Ammon's horn (tissue), 1 donor: ENCODE measurements around the gene P3H3.

Source experiments
- DNase-seq: peaks from one replicate; pipeline ENCODE4 v3.0.0-alpha.2; 2016; ENCODE audit warnings: low spot score

Gene P3H3

DNA sequence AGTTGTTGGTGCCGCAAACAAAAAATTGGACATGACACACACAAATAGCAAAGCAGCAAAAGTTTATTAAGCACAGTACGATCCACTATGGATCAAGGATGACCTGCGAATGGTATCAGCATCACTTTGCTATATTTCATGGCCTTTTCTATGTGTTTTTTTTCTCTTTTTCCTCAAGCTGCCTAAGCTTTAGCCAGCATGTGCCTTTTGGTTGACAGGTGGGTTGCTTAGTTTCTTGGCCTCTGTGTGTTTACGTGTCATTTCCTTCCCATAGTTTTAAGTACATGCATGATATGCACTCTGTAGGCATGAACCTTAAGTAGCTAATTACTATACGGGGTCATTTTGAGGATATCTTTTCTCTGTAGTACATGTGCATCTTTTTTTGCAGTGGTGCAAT lies 29.1 kb upstream of the P3H3 start:
- no peak for DNase-seq

DNA sequence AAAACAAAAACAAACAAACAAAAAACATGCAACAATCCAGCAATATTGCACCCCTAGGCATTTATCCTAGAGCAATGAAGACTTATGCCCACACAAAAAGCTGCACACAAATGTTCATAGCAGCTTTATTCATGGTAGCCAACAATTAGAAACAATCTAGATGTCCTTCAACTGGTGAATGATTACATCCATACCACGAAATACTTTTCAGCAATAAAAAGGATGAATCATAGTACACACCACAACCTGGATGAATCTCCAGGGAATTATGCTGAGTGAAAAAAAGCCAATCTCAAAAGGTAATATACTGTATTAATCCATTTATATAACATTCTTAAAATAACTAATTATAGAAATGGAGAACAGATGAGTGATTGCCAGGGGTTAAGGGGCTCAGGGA lies 21.0 kb upstream of the P3H3 start:
- DNase-seq = no peak

DNA sequence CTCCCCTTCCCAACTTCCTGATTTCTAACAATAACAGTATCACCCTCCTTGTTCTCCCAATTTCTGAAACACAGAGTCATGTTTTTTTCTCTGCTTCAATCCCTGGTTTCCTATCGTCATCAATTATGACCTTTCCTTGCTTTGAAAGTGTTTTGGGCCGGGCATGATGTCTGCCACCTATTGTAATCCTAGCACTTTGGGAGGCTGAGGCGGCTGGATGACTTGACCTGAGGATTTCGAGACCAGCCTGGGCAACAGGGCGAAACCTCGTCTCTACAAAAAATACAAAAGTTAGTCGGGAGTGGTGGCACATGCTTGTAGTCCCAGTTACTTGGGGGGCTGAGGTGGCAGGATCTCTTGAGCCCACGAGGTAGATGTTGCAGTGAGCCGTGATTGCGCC lies 19.2 kb upstream of the P3H3 start:
- no peak for DNase-seq

DNA sequence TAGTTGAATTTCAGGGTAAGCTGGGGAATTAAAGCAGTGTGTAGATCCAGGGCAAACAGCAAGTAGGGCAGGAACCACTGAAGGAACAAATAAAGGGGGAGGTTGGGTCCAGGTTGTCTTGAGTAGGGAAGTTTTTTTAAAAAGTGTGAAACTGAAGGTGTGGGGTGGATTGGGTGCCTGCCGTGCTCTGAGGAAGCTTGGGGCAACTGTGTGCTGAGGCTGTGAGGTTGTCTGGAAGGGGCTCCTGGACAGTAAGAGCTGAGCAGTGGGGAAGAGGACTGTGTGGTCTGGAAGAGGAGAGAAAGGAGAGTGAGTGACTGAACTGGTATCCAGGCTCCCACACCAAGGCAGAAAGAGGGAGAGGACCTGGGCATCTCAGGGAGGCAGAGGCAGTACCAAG lies 17.4 kb upstream of the P3H3 start:
- DNase-seq = no peak

DNA sequence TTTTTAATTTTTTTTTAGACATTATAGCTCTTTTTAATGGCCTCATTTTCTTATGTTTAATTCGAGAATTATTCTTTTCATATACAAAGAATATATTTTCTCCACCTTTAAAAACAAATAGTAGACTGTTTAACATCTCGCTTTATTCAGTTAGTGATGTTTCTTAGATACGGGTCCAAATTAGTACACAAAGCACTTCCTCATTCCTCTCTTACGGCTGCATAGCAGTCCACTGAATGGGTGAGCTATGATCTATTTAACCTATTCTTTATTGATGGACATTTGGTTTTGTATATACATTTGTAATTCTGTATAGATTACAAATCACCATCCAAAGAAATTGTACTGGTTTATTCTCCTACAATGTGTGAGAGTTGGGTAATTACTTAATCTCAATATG lies 14.8 kb upstream of the P3H3 start:
- DNase-seq = no peak

DNA sequence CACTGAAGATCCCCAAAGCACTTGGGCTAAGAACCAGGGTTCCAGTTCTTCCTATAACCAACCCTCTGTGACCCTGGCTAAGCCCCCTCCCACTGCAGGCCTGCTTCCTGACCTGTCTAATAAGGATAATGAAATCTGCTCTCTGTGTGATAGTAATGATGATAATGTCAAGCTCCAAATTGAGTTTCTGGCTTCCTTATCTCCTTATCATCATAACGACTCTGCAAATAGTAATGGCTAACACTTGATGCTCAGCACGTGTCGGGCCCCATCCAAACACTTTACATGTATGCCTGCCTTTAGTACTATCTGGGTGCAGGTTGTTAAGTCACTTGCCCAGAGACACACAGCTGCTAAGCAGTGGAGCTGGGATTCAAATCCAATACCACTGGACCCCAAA lies 11.6 kb upstream of the P3H3 start:
- DNase-seq = no peak

DNA sequence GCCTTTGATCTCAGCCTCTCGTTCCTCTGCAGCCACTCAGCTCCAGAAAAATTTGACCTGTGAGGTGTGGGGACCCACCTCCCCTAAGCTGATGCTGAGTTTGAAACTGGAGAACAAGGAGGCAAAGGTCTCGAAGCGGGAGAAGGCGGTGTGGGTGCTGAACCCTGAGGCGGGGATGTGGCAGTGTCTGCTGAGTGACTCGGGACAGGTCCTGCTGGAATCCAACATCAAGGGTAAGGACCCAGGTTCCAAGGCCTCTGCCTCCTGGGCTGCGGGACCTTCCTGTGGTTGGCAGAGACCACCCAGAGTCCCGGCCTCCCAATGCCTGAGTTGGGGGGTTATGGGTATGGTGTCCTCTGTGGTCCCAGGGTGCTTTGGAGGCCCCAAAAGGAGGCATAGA lies 11.1 kb upstream of the P3H3 start:
- DNase-seq = no peak

DNA sequence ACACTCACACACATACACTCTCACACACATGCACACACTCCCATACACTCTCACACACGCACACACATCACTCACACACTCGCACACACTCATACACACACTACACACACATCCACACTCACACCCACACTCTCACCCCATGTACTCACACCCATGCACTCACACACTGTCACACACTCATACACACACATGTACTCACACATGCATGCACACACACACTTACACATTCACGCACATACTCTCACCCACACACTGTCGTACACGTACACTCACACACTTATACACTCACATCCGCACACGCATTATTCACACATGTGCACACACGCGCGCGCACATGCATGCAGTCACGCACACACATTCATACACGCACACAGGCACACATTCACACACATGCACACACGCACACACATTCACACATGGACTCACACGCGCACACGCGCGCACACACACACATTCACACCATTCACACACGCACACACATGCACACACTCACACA lies 10.5 kb upstream of the P3H3 start:
- DNase-seq = no peak

DNA sequence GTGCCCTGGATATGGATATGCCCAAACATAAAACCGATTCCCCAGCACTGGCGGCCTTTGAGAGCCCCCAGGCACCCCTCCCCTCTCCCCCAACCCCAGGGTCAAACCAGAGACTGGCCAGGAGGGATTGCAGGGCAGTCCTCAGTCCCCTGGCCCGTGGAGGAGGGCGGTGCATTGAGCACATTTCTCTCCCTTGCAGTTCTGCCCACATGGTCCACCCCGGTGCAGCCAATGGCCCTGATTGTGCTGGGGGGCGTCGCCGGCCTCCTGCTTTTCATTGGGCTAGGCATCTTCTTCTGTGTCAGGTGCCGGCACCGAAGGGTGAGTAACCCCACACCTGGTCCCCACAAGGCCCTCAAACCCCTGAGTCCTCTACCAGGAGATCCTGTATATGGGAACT lies 10.0 kb upstream of the P3H3 start:
- DNase-seq = no peak

DNA sequence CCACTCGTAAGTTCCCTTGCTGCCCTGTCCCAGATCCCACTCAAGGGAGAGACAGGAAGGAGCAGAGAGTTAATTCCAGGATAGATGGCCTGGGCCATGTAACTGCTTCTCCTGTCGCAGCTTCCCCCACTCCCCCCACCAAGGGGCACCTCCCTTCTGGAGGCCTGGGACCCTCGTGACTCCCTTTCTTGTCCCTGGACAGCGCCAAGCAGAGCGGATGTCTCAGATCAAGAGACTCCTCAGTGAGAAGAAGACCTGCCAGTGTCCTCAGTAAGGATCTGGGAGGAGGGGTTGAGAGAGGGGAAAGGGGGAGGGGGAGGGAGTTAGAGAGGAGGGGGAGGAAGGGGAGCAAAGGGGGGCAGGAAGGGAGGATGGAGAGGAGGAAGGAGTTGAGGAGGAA lies 9.6 kb upstream of the P3H3 start:
- DNase-seq = no peak

DNA sequence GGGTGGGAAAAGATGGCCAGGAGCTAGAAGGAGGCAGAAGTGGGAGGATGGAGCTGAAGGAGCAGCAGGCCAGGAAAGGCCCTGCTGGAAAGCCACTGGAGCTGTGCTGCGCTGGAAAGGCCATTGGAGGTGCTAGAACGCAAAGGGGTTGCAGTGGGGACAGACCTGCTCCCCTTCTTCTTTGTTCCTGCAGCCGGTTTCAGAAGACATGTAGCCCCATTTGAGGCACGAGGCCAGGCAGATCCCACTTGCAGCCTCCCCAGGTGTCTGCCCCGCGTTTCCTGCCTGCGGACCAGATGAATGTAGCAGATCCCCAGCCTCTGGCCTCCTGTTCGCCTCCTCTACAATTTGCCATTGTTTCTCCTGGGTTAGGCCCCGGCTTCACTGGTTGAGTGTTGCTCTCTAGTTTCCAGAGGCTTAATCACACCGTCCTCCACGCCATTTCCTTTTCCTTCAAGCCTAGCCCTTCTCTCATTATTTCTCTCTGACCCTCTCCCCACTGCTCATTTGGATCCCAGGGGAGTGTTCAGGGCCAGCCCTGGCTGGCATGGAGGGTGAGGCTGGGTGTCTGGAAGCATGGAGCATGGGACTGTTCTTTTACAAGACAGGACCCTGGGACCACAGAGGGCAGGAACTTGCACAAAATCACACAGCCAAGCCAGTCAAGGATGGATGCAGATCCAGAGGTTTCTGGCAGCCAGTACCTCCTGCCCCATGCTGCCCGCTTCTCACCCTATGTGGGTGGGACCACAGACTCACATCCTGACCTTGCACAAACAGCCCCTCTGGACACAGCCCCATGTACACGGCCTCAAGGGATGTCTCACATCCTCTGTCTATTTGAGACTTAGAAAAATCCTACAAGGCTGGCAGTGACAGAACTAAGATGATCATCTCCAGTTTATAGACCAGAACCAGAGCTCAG lies 8.8 kb upstream of the P3H3 start:
- DNase-seq = no peak

DNA sequence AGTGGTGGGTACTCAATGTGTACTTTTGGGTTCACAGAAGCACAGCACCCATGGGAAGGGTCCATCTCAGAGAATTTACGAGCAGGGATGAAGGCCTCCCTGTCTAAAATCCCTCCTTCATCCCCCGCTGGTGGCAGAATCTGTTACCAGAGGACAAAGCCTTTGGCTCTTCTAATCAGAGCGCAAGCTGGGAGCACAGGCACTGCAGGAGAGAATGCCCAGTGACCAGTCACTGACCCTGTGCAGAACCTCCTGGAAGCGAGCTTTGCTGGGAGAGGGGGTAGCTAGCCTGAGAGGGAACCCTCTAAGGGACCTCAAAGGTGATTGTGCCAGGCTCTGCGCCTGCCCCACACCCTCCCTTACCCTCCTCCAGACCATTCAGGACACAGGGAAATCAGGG lies 8.0 kb upstream of the P3H3 start:
- DNase-seq = no peak

DNA sequence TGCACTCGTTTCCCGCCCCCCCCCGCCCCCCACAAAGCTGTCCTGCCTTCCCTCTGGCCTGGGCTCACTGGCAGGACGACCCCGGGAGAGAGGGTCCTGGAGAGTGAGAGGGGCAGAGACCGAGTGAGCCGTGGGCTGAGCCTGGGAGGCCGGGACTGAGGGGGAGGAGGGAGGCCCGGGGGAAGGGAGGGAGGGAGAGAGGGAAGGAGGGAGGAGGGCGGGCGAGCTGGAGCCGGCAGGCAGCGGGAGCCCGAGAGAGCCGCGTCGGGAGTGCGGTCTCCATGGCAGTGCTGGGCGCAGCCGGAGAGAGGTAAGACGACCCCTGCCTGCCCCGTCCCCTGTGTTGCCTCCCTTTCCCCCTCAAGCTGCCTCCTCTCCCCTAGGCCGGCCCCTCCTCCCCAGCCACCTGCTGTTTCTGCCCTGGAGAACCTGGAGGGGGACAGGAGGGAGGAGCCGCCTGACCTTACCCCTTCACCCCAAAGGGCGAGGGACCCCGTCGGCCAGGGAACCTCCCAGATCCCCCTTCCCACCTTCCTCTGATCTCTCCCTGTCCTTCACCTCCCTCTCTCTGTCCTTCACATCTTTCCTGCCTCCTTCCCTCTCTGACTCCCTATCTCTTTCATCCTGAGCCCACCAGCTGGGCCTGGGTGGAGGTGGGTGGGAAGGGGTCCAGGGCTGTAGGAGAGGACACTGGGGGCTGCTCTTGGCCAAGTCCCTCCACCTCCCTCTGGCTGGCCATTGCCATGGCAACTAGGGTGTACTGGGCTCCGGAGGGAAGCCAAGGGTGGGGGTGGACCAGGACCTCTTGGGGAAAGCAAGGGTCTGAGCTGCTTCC lies 6.4 kb upstream of the P3H3 start, which contains the start of gene GPR162:
GPR162 (plus strand) TSS at position 231 of the 835 bp plus-strand sequence. CDS start 2,078 bp downstream, outside the sequence.
- peak; percentile 79 for DNase-seq

DNA sequence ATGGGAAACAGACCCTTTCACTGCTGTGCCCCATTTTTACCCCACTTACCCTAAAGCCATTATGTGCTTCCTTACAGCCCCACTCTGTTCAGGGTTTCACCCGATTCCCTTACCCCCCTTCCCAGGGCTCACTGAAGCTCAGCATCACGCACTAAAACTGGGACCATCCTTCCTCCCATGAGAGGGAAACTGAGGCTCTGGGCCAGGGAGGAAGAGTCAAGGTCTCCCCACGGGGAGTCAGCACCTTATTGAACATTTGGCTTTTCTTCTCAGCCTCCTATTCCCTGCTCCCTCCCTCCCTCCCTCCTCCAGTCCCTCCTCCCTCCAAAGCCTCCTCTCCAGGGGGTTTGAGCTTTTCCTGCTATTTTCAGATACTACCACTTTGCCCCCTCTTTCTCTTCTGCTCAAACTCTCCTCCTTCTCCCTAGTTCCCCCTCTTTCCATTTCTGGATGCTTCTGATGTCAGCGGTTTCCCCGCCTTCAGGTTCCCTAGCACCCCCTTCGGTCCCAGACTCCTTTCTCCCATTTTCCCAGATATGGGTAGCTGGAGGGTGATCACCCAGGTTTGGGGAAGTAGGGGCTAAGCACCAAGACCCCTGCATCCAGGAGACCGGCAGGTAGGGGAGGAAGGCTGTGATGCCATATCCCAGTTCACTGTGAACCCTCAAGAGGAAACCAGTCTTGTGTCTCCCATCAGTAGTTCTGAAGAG lies 5.6 kb upstream of the P3H3 start:
- no peak for DNase-seq

DNA sequence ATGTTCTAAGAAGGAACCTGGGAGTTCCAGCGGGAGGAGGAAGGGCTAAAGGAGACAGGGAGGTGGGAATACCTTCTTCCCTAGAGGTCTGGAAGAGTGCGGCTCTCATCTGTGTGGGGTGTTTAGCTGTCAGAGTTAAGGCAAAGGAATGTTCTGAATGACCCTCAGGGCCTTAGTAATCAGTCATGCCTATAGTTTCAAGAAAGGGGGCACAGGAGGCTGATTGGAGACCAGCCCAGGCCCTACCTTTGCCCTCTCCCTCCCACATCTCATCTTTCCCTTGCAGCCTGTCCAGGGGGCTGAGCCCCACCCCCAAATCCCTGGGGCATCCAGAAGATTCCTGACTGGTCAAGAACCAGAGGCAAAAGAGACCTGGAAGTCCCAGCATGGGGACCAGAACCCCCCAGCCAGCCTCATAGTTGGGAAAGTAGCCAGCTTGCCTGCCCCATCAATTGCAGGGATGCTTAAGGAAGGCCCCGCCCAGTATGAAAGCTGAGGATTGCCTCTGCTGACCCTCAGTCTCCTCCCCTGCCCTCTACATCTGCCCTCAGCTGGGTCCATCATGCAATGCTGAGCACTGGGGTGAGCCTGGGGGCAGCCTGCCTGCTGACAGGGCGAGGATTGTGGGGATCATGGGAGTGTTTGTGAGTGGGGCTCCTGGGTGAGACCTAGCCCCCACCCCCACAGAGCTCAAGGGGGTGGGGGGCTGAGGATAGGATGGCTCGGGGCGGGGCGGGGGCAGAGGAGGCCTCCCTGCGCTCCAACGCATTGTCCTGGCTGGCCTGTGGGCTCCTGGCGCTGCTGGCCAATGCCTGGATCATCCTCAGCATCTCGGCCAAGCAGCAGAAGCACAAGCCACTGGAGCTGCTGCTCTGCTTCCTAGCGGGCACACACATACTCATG lies 4.8 kb upstream of the P3H3 start:
- peak; percentile 1 for DNase-seq

DNA sequence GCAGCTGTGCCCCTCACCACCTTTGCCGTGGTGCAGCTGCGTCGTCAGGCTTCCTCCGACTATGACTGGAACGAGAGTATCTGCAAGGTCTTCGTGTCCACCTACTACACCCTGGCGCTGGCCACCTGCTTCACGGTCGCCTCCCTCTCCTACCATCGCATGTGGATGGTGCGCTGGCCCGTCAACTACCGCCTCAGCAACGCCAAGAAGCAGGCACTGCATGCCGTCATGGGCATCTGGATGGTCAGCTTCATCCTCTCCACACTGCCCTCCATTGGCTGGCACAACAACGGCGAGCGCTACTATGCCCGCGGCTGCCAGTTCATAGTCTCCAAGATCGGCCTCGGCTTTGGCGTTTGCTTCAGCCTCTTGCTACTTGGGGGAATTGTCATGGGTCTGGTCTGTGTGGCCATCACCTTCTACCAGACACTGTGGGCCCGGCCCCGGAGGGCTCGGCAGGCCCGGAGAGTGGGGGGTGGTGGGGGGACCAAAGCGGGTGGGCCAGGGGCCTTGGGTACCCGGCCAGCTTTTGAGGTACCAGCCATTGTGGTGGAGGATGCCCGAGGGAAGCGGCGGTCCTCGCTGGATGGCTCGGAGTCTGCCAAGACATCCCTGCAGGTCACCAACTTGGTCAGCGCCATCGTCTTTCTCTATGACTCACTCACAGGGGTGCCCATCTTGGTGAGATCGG lies 4.0 kb upstream of the P3H3 start:
- peak; percentile 25 for DNase-seq

DNA sequence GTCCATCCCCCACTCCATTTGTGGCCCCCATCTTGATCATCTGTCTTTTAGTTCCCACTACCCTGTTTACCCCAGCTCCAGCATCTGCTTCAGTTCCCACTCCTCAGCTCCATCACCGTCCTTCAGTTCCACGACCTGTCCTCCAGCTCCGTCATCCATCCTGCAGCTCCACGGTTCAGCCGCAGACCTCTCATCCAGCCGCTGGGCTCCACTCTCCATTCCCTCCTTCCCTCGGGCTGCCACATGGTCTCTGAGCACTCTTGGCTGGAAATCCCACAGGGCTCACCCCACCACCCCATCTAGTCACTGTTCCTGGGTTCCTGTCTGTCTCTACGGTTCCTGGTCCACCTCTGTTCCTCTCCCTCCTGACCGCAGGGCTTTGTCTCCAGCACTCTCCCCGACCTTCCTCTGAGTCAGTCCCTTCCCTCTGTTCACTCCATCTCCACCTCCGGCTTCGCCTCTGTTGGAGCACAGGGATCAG lies 3.3 kb upstream of the P3H3 start:
- DNase-seq = no peak

DNA sequence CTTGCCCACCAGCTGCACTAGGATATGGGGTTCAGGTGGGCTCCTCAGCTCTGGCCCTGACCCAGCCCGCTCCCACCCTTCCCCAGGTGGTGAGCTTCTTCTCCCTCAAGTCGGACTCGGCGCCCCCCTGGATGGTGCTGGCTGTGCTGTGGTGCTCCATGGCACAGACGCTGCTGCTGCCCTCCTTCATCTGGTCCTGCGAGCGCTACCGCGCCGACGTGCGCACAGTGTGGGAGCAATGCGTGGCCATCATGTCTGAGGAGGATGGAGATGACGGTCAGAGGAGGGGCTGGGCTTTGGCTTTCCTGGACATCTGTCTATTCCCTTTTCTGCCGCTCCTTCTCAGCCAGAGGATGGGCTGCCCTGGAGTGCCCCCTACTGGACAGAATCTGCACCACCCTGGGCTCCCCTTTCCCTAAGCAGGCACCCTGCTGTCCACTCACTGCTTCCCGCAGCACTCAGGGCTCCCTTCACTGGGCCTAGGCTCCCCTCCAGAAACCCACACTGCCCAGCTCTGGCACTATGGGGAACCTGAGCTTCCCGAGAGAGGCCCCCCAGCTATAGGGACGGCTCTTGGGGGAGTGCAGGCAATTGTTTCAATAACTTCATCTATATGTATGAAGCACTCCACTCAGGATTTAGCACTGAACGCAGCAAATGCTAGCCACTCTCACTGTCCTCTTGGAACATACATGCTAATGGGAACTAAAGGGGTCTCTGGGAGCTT lies 2.6 kb upstream of the P3H3 start:
- peak; percentile 90 for DNase-seq

DNA sequence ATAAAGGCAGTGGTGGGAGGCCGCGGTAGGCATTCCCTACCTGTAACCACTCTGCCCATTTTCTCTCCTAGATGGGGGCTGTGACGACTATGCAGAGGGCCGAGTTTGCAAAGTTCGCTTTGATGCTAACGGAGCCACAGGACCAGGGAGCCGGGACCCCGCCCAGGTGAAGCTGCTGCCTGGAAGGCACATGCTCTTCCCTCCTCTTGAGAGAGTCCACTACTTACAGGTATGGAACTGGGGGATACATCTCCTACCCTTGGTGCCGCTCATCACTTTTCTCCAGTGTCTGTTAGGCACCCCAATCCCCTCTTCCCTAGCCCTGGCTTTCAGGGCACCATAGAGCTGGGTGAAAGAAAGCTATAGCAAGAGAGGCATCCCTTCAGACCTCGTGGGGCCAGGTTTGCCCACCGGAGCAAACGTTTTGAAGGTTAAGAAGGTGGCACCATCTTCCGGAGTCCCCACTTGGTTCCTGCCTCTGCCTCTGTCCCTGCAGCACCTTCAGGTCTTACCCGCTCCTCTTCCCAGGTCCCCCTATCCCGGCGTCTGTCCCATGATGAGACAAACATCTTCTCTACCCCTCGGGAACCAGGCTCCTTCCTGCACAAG lies 2.0 kb upstream of the P3H3 start:
- no peak for DNase-seq
